ENCODE measurements around the gene ZMIZ1.

GRCh38 chr10:79253704-79254103 lies 184.9 kb downstream of the ZMIZ1 start:
- no peak for TF ChIP-seq SP1 (IDR thresholded peaks at IDR 0.05)
- TF ChIP-seq MAX (IDR thresholded peaks at IDR 0.05) = no peak
- TF ChIP-seq, protein P1, sequence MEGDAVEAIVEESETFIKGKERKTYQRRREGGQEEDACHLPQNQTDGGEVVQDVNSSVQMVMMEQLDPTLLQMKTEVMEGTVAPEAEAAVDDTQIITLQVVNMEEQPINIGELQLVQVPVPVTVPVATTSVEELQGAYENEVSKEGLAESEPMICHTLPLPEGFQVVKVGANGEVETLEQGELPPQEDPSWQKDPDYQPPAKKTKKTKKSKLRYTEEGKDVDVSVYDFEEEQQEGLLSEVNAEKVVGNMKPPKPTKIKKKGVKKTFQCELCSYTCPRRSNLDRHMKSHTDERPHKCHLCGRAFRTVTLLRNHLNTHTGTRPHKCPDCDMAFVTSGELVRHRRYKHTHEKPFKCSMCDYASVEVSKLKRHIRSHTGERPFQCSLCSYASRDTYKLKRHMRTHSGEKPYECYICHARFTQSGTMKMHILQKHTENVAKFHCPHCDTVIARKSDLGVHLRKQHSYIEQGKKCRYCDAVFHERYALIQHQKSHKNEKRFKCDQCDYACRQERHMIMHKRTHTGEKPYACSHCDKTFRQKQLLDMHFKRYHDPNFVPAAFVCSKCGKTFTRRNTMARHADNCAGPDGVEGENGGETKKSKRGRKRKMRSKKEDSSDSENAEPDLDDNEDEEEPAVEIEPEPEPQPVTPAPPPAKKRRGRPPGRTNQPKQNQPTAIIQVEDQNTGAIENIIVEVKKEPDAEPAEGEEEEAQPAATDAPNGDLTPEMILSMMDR (IDR thresholded peaks at IDR 0.05; ENCODE audit: low read depth, low read length, missing input control) = no peak
- TF ChIP-seq JUND (IDR thresholded peaks at IDR 0.05) = no peak
- TF ChIP-seq GABPA (IDR thresholded peaks at IDR 0.05 in 1 of 2, conservative IDR thresholded peaks at IDR 0.05 in 1 of 2) = no peak
- TF ChIP-seq EGR1 (IDR thresholded peaks at IDR 0.05; ENCODE audit: low read depth in 2 of 2) = no peak
- TF ChIP-seq TAF1 (conservative IDR thresholded peaks at IDR 0.05) = no peak
- no peak for TF ChIP-seq YY1 (IDR thresholded peaks at IDR 0.05)
- no peak for TF ChIP-seq HNF4G (IDR thresholded peaks at IDR 0.05)
